ENCODE results near the gene AP5Z1. TPM values are rescaled to one million over a fixed set of nuclear protein-coding genes. Genes with fewer than 3 reads are reported as not detected.

The AP5Z1 gene
- total and polyA plus RNA-seq, 12 donors: 8.4 to 188 (median 49.5) TPM

- Histone ChIP-seq H3K36me3 (replicated peaks in 1 of 2) (no peaks in the 10 kb centered on the region), H3K4me1 (replicated peaks in 1 of 2) (no peaks in the 10 kb centered on the region), H3K27me3 (no peaks in the 10 kb centered on the region), H3K4me3 (no peak overlapping the region), H3K27ac (no peak overlapping the region), H3K9me3 (replicated peaks in 1 of 3) (no peaks in the 10 kb centered on the region)
- TF ChIP-seq POLR2A (IDR thresholded peaks at IDR 0.05) (no peak), CTCF (IDR thresholded peaks at IDR 0.05) (no peak)
- no peak for DNase-seq
- intact Hi-C loops (cut with DNase I): no loop called here
- WGBS, 4 donors: 87 to 91% (median 88%) methylated on average over 28 to 38 of the region's 38 CpGs
These were observed 41.9 kb downstream of the AP5Z1 start for GRCh38 chr7:4817178-4817901.

- H3K27ac ChIP-seq: no peak overlapping the region
- no peaks in the 10 kb centered on the region for H3K36me3 ChIP-seq (replicated peaks in 1 of 2)
- no peak for TF ChIP-seq POLR2A (IDR thresholded peaks at IDR 0.05)
- no peak for TF ChIP-seq CTCF (IDR thresholded peaks at IDR 0.05)
- WGBS, 4 donors: 78 to 89% (median 79%) methylated on average over 5 to 31 of the region's 32 CpGs
- H3K4me1 ChIP-seq (replicated peaks in 1 of 2): no peaks in the 10 kb centered on the region
- intact Hi-C loops (cut with DNase I): no loop called here
- H3K9me3 ChIP-seq (replicated peaks in 1 of 3): no peaks in the 10 kb centered on the region
- no peak for DNase-seq
- H3K27me3 ChIP-seq: no peaks in the 10 kb centered on the region
- no peak overlapping the region for H3K4me3 ChIP-seq
These were observed 42.8 kb downstream of the AP5Z1 start for GRCh38 chr7:4818000-4818794.

GRCh38 chr7:4819560-4820404 is 44.4 kb downstream of the AP5Z1 start:
- TF ChIP-seq POLR2A (IDR thresholded peaks at IDR 0.05): no peak
- TF ChIP-seq CTCF (IDR thresholded peaks at IDR 0.05): no peak

More at GRCh38 chr7:4819560-4820404, 44.4 kb downstream of the AP5Z1 start:
- 61 to 73% (median 68%) methylated on average over 35 to 39 of the region's 39 CpGs for WGBS, 4 donors
- H3K27ac ChIP-seq: no peak overlapping the region
- H3K4me1 ChIP-seq (replicated peaks in 1 of 2): no peaks in the 10 kb centered on the region
- intact Hi-C loops (cut with DNase I): loop anchor here in 1 of 2 donors (5.0 kb wide), 1 partner anchor 258 kb away; no protein-coding TSS in a partner anchor
- H3K27me3 ChIP-seq: no peaks in the 10 kb centered on the region
- H3K4me3 ChIP-seq: no peak overlapping the region
- no peaks in the 10 kb centered on the region for H3K9me3 ChIP-seq (replicated peaks in 1 of 3)
- H3K36me3 ChIP-seq (replicated peaks in 1 of 2): no peaks in the 10 kb centered on the region
- DNase-seq: no peak

Data from adrenal gland (tissue), 12 donors.